Panc1 (cell line): ENCODE results near the gene CHST11. TPM values are rescaled to one million over a fixed set of nuclear protein-coding genes. Genes with fewer than 3 reads are reported as not detected.

Experiments used
- ATAC-seq: fragments of 200-7000 bp; cut with Tn5 transposase; 2 replicates; pipeline ENCODE4 v1.9.1; 2020; ENCODE audit warnings: mild to moderate bottlenecking, moderate library complexity
- BruUV-seq: library from RNA; stranded (reverse); fragments of 400-500 nt; replicated peaks from 2 replicates; lab custom pipeline; 2021; lab: Mats Ljungman, UMichigan
- CTCF ChIA-PET: fragments of 300-600 bp; sonication (Branson Sonifier 250); formaldehyde crosslinking; loops from one replicate; lab custom pipeline; 2022; ENCODE audit warnings: antibody characterized with exemption; lab: Charles Lee
- POLR2A ChIA-PET: fragments of 300-600 bp; sonication (Branson Sonifier 250); formaldehyde crosslinking; loops from one replicate; lab custom pipeline; 2022; ENCODE audit warnings: antibody characterized with exemption; lab: Charles Lee
- DNase-seq: peaks from one replicate; pipeline ENCODE4 v3.0.0-alpha.2; 2010; ENCODE audit warnings: low read depth, low spot score
- H3K27ac ChIP-seq: 2 replicates; pipeline ENCODE4 v1.5.1; 2011; ENCODE audit warnings: mild to moderate bottlenecking, low read length, inconsistent platforms
- H3K27me3 ChIP-seq: fragments of 200-500 bp; sonication (Bioruptor generic); 2 replicates; pipeline ENCODE4 v1.6.0; 2014; ENCODE audit warnings: low read length, inconsistent platforms; ENCODE audit not compliant: control insufficient read depth, insufficient read depth
- H3K36me3 ChIP-seq: fragments of 200-500 bp; sonication (Bioruptor generic); 2 replicates; pipeline ENCODE4 v1.5.1; 2014; ENCODE audit warnings: inconsistent platforms, mild to moderate bottlenecking, low read length, moderate library complexity; ENCODE audit not compliant: control insufficient read depth, insufficient read depth
- H3K4me1 ChIP-seq: 2 replicates; pipeline ENCODE4 v1.5.1; 2011; ENCODE audit warnings: inconsistent platforms, mild to moderate bottlenecking, low read length, moderate library complexity; ENCODE audit not compliant: control insufficient read depth, insufficient read depth
- H3K4me3 ChIP-seq, 2 experiments: 2 replicates each; pipeline ENCODE4 v1.5.1; 2011 to 2012; ENCODE audit warnings: low read depth in 2 of 2, low read length in 2 of 2, mild to moderate bottlenecking in 2 of 2, inconsistent platforms in 1 of 2, moderate library complexity in 1 of 2
- H3K9me3 ChIP-seq: fragments of 200-500 bp; sonication (Bioruptor generic); 2 replicates; pipeline ENCODE4 v1.5.1; 2014; ENCODE audit warnings: low read depth, mild to moderate bottlenecking, inconsistent platforms, low read length, moderate library complexity; ENCODE audit not compliant: control insufficient read depth, insufficient read depth
- CTCF ChIP-seq: fragments of 450-650 bp; IDR thresholded peaks from 2 replicates; pipeline ENCODE4 v1.5.1; 2017; ENCODE audit warnings: mild to moderate bottlenecking
- POLR2AphosphoS5 ChIP-seq: IDR thresholded peaks from 2 replicates; pipeline ENCODE4 v1.6.1; 2012; ENCODE audit warnings: mild to moderate bottlenecking, low read depth, low read length, moderate library complexity
- REST ChIP-seq, 2 experiments: IDR thresholded peaks; 2 replicates each; pipeline ENCODE4 v1.6.1; 2011 to 2012; ENCODE audit warnings: low read depth in 2 of 2, control low read depth in 1 of 2, low read length in 1 of 2, mild to moderate bottlenecking in 1 of 2, moderate library complexity in 1 of 2; ENCODE audit not compliant: insufficient read depth in 1 of 2
- SIN3A ChIP-seq: IDR thresholded peaks from 2 replicates; pipeline ENCODE4 v1.6.1; 2012; ENCODE audit warnings: low read depth, mild to moderate bottlenecking, low read length, moderate library complexity, borderline replicate concordance; ENCODE audit not compliant: insufficient read depth
- TCF7L2 ChIP-seq: IDR thresholded peaks from 2 replicates; pipeline ENCODE4 v1.6.1; 2011; ENCODE audit warnings: mild to moderate bottlenecking, low read depth, low read length, inconsistent platforms
- in situ Hi-C: cut with HindIII; loops from 2 replicates; pipeline ENCODE4 v1.10.0; 2016; ENCODE audit warnings: low sequenced_read_pairs, low pct_unique_long_range_greater_than_20kb
- intact Hi-C: fragments of 100-400 bp; cut with micrococcal nuclease; formaldehyde crosslinking; loops from one replicate; pipeline ENCODE4 v1.10.0; 2022; ENCODE audit not compliant: unreplicated experiment
- total RNA-seq: library from RNA; stranded (reverse); gene quantifications from one replicate; pipeline ENCODE4 v1.2.1, GENCODE V29; 2021; ENCODE audit not compliant: unreplicated experiment

The CHST11 gene
- total RNA-seq, 1 experiment from 2014 or later = 11.4 TPM

- Histone ChIP-seq H3K36me3 (no peaks in the 10 kb centered on the region), H3K27me3 (no peaks in the 10 kb centered on the region), H3K4me1 (0 out of 2 replicates have a peak, but pooled peaks cover 4% of the 10 kb centered on the region), H3K4me3 (no peak overlapping the region), H3K27ac (no peak overlapping the region), H3K9me3 (no peaks in the 10 kb centered on the region)
- intact Hi-C loops (no loop called here), in situ Hi-C loops (no loop called here)
- no peak for ATAC-seq
- POLR2A ChIA-PET = no interaction called here
- CTCF ChIA-PET = no interaction called here
- TF ChIP-seq POLR2AphosphoS5 = no peak
- TF ChIP-seq CTCF = no peak
- no peak for TF ChIP-seq SIN3A
- TF ChIP-seq TCF7L2 = no peak
- no peak for TF ChIP-seq REST (IDR thresholded peaks at IDR 0.05; ENCODE audit: insufficient read depth in 1 of 2, low read depth in 2 of 2, low read length in 1 of 2)
- BruUV-seq = no TSS peak
- DNase-seq = no peak
Observed at GRCh38 chr12:104413330-104413729, 43.4 kb upstream of the CHST11 start.

- ChIA-PET POLR2A (no interaction called here), CTCF (no interaction called here)
Observed at GRCh38 chr12:104414581-104415341, 42.0 kb upstream of the CHST11 start.

More at GRCh38 chr12:104414581-104415341, 42.0 kb upstream of the CHST11 start:
- intact Hi-C loops = no loop called here
- no TSS peak for BruUV-seq
- H3K27ac ChIP-seq = no peak overlapping the region
- ATAC-seq (no peak), DNase-seq (no peak)
- no peaks in the 10 kb centered on the region for H3K9me3 ChIP-seq
- in situ Hi-C loops = no loop called here
- TF ChIP-seq SIN3A (no peak), CTCF (no peak), REST (IDR thresholded peaks at IDR 0.05; ENCODE audit: insufficient read depth in 1 of 2, low read depth in 2 of 2, low read length in 1 of 2) (no peak), POLR2AphosphoS5 (no peak), TCF7L2 (no peak)
- no peaks in the 10 kb centered on the region for H3K4me1 ChIP-seq
- H3K4me3 ChIP-seq = no peak overlapping the region
- H3K27me3 ChIP-seq = no peaks in the 10 kb centered on the region
- no peaks in the 10 kb centered on the region for H3K36me3 ChIP-seq
